DMS 273 treated with DMSO at 0.1 percent for 48 hours (cell line): Measurements from ENCODE around the gene DTNBP1.

ENCODE experiments used
- DNase-seq: peaks from one replicate; lab custom pipeline; 2025; lab: John Stamatoyannopoulos, UW

The DTNBP1 gene

DNA sequence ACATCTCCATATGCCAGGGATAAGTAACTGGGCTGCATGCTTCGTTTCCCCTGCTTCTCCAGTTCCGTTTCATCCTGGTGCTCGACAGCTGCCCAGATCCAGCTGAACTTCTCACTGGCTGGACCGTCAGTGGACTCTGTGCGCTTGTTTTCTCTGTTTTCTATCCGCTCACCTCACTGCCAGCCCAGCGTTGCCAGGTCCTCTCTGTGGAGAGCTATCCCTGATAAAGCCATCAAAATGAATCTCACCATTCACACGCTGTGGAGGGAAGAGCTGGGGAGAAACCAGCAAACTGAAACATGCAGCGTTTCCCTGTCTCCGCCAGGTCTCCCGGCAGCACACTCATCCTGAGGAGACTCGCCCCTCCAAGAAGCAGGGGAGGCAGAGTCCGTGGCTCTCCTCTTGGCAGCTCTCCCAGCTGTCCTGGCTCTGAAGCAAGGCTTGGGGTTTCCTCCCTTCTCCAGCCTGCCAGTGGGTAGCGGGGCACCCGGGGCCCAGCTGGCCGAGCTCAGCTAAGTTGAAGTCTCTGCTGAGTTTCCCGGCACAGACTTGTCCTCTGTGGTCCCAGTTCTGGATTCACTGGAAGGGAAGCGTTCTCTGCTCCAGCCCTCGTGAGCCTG lies 160.9 kb downstream of the DTNBP1 start:
- DNase-seq, result no peak

- DNase-seq, result no peak
Observed at GRCh38 chr6:15500901-15501825, 161.7 kb downstream of the DTNBP1 start.

DNA sequence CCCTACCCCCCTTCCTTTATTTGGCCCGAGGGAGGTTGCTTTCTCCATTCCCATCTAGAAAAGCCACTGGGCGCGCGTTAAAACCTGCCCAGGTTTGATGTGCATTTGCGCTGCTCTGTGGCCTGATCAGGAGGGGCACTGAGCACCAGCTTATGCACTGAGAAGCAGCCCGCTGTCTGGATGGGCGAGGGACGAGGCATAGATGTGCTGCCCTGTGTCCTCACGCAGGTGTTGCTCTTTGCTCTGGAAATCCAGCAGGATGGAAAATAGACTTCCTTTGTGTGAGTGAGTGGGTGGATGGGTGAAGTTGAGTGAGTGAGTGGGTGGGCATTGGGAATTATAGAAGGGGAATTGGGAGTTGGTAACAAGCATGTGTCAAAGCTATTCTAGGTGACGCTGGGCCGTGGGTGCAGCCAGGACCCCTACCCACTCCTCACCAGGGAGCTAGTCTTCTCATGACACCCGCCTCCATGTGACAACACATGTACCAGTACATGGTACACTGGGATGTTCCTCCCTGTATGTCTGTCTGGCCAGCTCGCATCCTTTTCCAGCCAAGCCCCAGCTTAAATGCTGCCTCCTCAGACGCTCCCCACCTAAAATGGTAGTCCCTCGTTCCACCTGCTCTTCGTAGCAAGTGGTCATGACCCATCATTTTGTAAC lies 162.6 kb downstream of the DTNBP1 start:
- DNase-seq, result no peak

- no peak for DNase-seq
Observed at GRCh38 chr6:15499591-15499990, 163.2 kb downstream of the DTNBP1 start.

GRCh38 chr6:15499125-15499524 lies 163.7 kb downstream of the DTNBP1 start:
- DNase-seq, result no peak

DNA sequence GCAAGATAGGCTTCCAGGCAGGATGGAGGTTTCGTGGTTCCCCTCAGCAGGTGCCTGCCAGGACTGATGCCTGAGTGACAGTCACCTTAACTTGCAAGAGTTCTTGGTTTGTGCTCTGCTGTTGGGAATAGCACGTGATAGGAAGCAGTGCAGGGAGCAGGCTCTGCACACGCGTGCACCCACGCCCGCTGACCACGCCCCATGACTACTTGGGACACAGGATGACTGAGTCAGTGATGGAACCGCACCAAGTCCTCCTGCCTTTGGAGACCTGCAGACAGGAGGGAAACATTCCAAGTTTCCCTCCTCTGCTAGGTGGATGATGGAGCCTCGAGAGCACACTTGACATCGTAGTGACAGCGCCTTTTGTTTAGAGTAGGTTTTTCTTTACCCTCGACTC lies 164.2 kb downstream of the DTNBP1 start:
- DNase-seq, result no peak

GRCh38 chr6:15496345-15497131 lies 166.3 kb downstream of the DTNBP1 start:
- DNase-seq, result no peak

- no peak for DNase-seq
Observed at GRCh38 chr6:15495375-15495901, 167.4 kb downstream of the DTNBP1 start.

DNA sequence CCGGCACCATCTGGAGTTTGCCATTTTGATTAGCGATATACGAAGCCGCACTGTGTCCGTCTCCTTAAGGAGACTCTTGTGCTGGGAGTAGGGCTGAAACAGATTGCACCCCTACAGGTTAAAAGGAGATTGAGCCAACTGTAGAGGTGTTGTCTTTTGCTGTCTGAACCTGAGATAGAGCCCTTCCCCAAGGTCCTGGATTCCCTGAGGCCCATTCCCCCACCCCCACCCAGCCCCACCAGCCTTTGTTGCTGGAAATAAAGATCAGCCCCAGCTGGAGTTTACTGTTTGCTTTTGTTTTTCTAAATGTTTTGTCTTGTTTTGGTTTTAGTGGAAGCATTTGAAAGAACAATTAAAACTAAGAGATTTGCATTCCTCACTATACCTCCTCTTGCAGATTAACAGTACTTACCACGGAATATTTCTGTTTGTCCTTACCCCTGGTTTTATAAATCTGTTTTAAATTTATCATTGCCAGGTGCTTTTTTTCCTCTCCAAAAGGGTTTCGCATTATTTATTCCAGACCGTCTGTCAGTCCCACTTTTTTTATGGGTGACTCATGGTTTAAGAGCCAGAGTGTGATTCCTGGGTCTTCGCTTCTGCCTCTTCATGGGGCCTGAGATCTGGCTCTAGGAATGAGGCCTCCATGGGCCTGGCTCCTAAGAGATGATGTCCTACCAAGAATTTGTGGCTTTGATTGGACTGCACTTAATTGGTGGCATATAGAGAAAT lies 169.2 kb downstream of the DTNBP1 start:
- DNase-seq, result no peak

- DNase-seq, result no peak
Observed at GRCh38 chr6:15491986-15492269, 170.9 kb downstream of the DTNBP1 start.

- DNase-seq, result peak; percentile 24
Observed at GRCh38 chr6:15491255-15491985, 171.4 kb downstream of the DTNBP1 start.

DNA sequence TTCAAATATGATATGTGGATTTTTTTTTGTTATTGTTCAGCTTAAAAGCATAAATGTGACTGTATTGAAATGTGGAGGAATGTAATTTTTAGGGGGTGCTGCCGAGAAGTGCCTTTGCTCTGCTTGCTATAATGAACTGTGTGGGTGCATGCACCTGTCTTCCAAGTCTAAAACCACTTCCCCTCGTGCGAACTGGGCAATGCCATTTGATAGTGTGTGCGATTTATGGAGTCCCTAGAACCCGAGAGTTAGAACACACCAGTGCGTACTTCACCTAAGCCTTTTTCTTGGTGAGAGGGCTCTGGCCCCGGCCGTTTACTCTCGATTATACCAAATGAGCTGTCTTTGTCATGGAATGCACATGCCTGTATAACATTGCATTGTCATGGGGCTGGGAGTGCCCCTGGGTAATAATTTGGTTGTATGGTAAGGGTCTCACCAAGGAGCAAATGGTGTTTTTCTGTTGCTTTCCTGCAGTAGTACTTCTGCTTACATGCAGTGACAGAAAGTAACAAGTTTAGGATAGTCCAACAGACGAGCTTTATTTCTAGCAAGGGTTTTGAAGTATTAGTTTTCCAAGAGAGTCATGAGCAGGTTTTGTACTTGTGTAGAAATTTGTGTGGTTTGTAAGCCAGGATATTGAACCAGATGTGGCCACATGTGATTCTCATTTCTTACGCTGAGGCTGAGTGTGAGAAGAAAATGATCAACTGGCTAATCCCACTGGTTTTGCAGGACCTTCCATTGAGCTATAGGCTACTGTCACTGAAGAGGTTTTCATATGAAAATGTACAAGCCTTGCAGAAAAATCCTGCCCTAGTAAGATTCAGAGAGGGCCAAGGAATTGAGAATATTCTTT lies 172.4 kb downstream of the DTNBP1 start:
- DNase-seq, result no peak

DNA sequence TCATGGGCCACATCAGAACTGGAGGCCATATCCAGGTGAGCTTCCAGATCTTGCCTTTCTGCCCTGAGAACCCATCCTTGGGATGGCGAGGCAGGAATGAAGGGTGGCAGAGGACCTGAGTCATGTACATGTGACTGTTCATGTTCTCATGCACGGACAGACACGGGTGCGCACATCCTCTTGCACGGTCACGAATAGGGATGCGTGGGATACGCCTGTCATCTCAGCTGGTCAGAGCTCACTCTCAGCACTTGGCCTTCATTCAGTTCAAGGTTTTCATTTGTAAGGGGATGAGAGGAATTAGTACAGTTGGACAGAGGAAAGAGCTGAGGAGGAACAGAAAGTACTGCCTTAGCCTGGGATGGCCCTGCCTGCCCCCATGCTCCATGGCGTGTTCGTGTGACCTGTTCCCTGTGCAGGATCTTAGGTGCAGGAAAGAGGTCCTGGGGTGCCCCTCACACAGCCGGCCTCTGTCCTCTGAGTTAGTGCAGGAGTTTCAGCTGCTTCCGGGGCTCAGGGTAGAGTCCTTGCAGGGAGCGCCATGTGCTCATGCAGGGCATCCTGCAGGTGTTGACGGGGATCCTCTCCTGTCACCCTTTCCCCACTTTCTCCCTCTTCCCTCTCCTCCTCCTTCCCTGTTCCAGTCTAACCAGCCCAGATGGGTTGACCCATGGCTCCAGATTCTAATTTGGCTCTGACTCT lies 173.4 kb downstream of the DTNBP1 start:
- no peak for DNase-seq

GRCh38 chr6:15487262-15487661 lies 175.6 kb downstream of the DTNBP1 start:
- no peak for DNase-seq

GRCh38 chr6:15485936-15486335 lies 176.9 kb downstream of the DTNBP1 start:
- no peak for DNase-seq

- no peak for DNase-seq
Observed at GRCh38 chr6:15484821-15485220, 178.0 kb downstream of the DTNBP1 start.

DNA sequence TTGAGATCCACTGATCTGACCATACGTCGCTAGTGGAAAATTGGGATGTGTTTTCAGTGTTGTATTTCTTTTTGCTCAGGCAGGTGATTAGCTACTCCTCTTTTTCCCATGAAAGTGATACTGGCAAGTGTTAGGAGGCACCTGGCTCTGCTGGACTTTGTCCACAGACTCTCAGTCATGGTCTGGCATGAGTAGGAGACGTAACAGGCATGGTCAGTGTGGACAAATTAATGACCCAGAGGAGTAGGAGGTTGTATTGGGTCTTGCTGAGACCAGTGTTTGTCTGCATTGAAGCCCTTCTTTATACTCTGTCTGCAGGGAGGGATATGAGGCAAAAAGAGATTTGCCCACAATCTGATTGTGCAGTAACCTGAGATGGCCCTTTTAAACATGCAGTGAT lies 178.7 kb downstream of the DTNBP1 start:
- no peak for DNase-seq

- DNase-seq, result no peak
Observed at GRCh38 chr6:15483060-15483459, 179.8 kb downstream of the DTNBP1 start.
